ENCODE results near the gene TMC1. TPM values are rescaled to one million over a fixed set of nuclear protein-coding genes. Genes with fewer than 3 reads are reported as not detected.

TMC1 gene
- total RNA-seq, 1 experiment from 2014 or later, result not detected

- ChIA-PET POLR2A (interaction anchor here (0.7 kb wide), 1 partner anchor 44 kb away, joined by 4 read pairs; no protein-coding TSS in a partner anchor), CTCF (no interaction called here)
- TF ChIP-seq, protein P1, sequence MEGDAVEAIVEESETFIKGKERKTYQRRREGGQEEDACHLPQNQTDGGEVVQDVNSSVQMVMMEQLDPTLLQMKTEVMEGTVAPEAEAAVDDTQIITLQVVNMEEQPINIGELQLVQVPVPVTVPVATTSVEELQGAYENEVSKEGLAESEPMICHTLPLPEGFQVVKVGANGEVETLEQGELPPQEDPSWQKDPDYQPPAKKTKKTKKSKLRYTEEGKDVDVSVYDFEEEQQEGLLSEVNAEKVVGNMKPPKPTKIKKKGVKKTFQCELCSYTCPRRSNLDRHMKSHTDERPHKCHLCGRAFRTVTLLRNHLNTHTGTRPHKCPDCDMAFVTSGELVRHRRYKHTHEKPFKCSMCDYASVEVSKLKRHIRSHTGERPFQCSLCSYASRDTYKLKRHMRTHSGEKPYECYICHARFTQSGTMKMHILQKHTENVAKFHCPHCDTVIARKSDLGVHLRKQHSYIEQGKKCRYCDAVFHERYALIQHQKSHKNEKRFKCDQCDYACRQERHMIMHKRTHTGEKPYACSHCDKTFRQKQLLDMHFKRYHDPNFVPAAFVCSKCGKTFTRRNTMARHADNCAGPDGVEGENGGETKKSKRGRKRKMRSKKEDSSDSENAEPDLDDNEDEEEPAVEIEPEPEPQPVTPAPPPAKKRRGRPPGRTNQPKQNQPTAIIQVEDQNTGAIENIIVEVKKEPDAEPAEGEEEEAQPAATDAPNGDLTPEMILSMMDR (IDR thresholded peaks at IDR 0.05; ENCODE audit: unreplicated experiment), result no peak
- no peaks in the 10 kb centered on the region for H3K27me3 Mint-ChIP-seq (ENCODE audit: insufficient read depth, unreplicated experiment)
- no peaks in the 10 kb centered on the region for H3K9me3 Mint-ChIP-seq (ENCODE audit: unreplicated experiment)
- BruUV-seq (replicated peaks), result no TSS peak
- intact Hi-C loops (cut with micrococcal nuclease), result no loop called here
- H3K4me1 Mint-ChIP-seq (ENCODE audit: insufficient read depth, unreplicated experiment), result no peaks in the 10 kb centered on the region
- H3K4me3 Mint-ChIP-seq (ENCODE audit: unreplicated experiment), result no peak overlapping the region
- H3K36me3 Mint-ChIP-seq (ENCODE audit: insufficient read depth, unreplicated experiment), result no peaks in the 10 kb centered on the region
- no peak for DNase-seq (ENCODE audit: unreplicated experiment)
- no peak overlapping the region for H3K27ac Mint-ChIP-seq (ENCODE audit: low read depth, unreplicated experiment)
Measured at GRCh38 chr9:72489986-72490385, 31.4 kb upstream of the TMC1 start.

DNA sequence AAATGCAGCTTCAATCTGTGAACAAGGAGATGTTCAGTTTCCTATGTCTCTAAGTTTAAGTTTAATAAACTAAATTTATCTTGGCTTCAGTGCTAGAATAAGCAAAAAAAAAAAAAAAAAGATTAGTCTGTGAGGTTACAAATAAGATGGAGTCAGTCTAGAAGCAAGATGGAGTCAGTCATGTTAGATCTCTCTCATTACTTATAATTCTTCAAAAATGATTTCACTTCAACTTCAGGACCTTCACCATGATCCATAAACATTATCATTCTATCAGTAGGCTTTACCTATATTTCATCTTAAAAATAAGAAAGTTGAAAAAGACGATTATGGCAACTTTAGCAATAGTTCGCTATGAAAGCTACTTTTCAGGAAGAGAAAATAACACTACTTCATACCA lies 30.2 kb upstream of the TMC1 start:
- Mint-ChIP-seq H3K4me1 (ENCODE audit: insufficient read depth, unreplicated experiment) (no peaks in the 10 kb centered on the region), H3K27me3 (ENCODE audit: insufficient read depth, unreplicated experiment) (no peaks in the 10 kb centered on the region), H3K36me3 (ENCODE audit: insufficient read depth, unreplicated experiment) (no peaks in the 10 kb centered on the region), H3K4me3 (ENCODE audit: unreplicated experiment) (no peak overlapping the region), H3K27ac (ENCODE audit: low read depth, unreplicated experiment) (no peak overlapping the region), H3K9me3 (ENCODE audit: unreplicated experiment) (no peaks in the 10 kb centered on the region)
- no peak for DNase-seq (ENCODE audit: unreplicated experiment)
- TF ChIP-seq, protein P1 (IDR thresholded peaks at IDR 0.05; ENCODE audit: unreplicated experiment), result no peak
- POLR2A ChIA-PET, result interaction anchor here (0.9 to 1.5 kb wide), 2 partner anchors 18 to 49 kb away, joined by 3 to 4 read pairs; no protein-coding TSS in a partner anchor
- BruUV-seq (replicated peaks), result no TSS peak
- CTCF ChIA-PET, result interaction anchor here (0.8 to 1.3 kb wide), 2 partner anchors 10 to 101 kb away, joined by 3 to 5 read pairs; no protein-coding TSS in a partner anchor
- intact Hi-C loops (cut with micrococcal nuclease), result no loop called here

GRCh38 chr9:72494051-72494450 lies 27.4 kb upstream of the TMC1 start:
- H3K4me3 Mint-ChIP-seq (ENCODE audit: unreplicated experiment), result no peak overlapping the region
- CTCF ChIA-PET, result interaction anchor here (0.6 kb wide), 1 partner anchor 459 kb away, joined by 3 read pairs; no protein-coding TSS in a partner anchor
- H3K36me3 Mint-ChIP-seq (ENCODE audit: insufficient read depth, unreplicated experiment), result no peaks in the 10 kb centered on the region
- POLR2A ChIA-PET, result no interaction called here
- H3K27me3 Mint-ChIP-seq (ENCODE audit: insufficient read depth, unreplicated experiment), result no peaks in the 10 kb centered on the region
- H3K4me1 Mint-ChIP-seq (ENCODE audit: insufficient read depth, unreplicated experiment), result no peaks in the 10 kb centered on the region
- intact Hi-C loops (cut with micrococcal nuclease), result no loop called here
- no TSS peak for BruUV-seq (replicated peaks)
- H3K9me3 Mint-ChIP-seq (ENCODE audit: unreplicated experiment), result no peaks in the 10 kb centered on the region
- H3K27ac Mint-ChIP-seq (ENCODE audit: low read depth, unreplicated experiment), result no peak overlapping the region
- TF ChIP-seq, protein P1 (IDR thresholded peaks at IDR 0.05; ENCODE audit: unreplicated experiment), result no peak
- no peak for DNase-seq (ENCODE audit: unreplicated experiment)

DNA sequence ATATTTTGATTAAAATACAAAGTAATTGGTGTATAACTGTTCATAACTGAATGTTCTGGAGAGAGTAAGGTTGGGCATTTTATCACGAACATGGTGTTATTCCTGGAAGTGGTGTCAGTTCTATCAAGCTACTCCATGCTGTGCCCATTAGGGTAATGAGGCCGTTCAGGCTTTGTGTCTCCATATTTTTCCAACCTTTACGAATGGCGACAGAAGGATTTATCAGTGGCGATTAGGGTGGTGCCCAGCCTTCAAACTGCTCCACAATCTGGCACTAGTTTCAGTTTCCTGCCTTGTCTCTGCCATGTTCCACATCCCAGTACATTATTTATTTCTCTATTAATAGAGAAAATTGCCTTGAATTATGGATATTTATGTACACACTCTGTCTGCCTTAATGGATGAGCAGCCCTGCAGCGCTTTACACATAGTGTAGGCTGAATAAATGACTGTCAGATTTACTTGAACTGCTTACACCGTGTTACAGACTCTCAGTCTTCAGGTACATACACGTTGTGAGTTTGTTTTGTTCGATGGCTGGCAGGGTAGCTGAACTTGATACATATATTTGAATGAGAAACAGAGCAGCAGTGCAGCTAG lies 23.9 kb upstream of the TMC1 start:
- Mint-ChIP-seq H3K4me3 (ENCODE audit: unreplicated experiment) (no peak overlapping the region), H3K36me3 (ENCODE audit: insufficient read depth, unreplicated experiment) (no peaks in the 10 kb centered on the region), H3K4me1 (ENCODE audit: insufficient read depth, unreplicated experiment) (no peaks in the 10 kb centered on the region), H3K9me3 (ENCODE audit: unreplicated experiment) (no peaks in the 10 kb centered on the region), H3K27ac (ENCODE audit: low read depth, unreplicated experiment) (no peak overlapping the region), H3K27me3 (ENCODE audit: insufficient read depth, unreplicated experiment) (no peaks in the 10 kb centered on the region)
- ChIA-PET POLR2A (interaction anchor here (1.3 kb wide), 1 partner anchor 133 kb away, joined by 4 read pairs; the partner anchor contains the start of gene ZFAND5), CTCF (no interaction called here)
- no TSS peak for BruUV-seq (replicated peaks)
- no peak for DNase-seq (ENCODE audit: unreplicated experiment)
- TF ChIP-seq, protein P1 (IDR thresholded peaks at IDR 0.05; ENCODE audit: unreplicated experiment), result no peak
- intact Hi-C loops (cut with micrococcal nuclease), result no loop called here
